GM18499 (cell line): ENCODE measurements around the gene AHRR.

ENCODE experiments used
- ATAC-seq: cut with Tn5 transposase; IDR thresholded peaks from one replicate; pipeline ENCODE4 v1.9.1; 2021; ENCODE audit warnings: moderate number of reproducible peaks; ENCODE audit not compliant: insufficient read depth, unreplicated experiment

Gene AHRR

DNA sequence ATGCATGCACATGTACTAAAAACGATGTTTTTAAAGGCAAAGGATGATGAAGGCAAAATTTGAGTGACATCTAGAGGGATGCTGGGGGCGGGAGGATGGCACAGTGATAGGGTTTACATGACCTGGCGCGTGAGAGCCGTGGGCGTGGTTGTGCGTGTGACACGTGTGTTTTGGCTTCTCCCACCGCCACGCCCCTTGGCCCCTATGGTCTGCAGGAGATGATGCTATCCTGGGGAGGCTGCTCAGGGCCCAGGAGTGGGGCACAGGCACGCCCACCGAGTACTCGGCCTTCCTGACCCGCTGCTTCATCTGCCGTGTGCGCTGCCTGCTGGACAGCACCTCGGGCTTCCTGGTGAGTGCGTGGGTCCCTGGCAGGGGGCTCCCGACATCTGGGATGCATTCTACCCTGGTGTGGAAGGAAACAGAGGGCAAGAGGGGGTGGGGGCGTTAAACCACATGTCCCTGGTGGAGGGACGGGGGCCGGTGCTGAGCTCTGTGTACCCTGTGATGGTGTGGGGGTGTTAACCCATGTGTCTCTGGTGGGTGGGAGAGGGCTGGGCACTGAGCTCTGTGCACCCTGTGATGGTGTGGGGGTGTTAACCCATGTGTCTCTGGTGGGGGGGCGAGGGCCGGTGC lies 102.2 kb downstream of the AHRR start:
- ATAC-seq: no peak

GRCh38 chr5:424301-425110 lies 103.0 kb downstream of the AHRR start:
- ATAC-seq: peak; percentile 91

DNA sequence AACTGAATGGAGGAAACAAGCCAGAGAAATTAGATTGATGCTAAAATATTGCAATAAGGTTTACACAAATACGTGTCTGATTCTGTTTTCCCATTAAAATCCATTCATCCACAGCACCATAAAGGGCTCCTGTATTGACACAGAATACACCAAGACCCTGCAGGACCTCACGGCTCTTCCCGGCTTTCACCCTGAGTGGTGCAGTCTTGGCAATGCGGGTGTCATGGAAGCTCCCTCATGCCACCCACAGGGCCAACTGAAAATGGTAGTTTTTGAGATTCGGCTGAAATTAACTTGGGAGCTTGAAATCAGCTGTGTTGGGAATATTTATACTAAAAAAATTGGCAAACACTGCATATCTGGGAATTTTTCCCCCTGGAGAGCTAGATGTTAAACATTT lies 104.2 kb downstream of the AHRR start:
- no peak for ATAC-seq

GRCh38 chr5:426392-426976 lies 105.0 kb downstream of the AHRR start:
- no peak for ATAC-seq

- ATAC-seq: no peak
Observed at GRCh38 chr5:427415-428087, 106.0 kb downstream of the AHRR start.

DNA sequence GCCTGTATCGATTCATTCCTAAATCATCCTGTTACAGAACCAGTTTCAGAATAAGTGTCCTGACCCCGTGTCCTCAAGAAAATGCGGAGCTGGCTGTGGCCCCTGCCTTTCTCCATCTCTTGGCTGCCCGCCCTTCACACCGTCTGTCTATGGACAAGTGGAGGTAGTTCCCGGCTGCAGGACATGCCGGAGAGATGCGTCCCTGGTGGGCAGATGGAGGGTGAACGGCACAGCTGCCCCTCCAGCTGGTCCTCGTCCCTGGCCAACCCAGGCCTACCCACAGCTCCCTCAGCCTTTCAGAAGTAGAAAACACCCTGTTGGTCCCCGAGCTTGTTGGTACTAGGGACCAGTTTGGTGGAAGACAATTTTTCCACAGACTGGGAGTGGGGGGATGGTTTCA lies 106.7 kb downstream of the AHRR start:
- ATAC-seq: no peak

- no peak for ATAC-seq
Observed at GRCh38 chr5:428754-429452, 107.4 kb downstream of the AHRR start.

DNA sequence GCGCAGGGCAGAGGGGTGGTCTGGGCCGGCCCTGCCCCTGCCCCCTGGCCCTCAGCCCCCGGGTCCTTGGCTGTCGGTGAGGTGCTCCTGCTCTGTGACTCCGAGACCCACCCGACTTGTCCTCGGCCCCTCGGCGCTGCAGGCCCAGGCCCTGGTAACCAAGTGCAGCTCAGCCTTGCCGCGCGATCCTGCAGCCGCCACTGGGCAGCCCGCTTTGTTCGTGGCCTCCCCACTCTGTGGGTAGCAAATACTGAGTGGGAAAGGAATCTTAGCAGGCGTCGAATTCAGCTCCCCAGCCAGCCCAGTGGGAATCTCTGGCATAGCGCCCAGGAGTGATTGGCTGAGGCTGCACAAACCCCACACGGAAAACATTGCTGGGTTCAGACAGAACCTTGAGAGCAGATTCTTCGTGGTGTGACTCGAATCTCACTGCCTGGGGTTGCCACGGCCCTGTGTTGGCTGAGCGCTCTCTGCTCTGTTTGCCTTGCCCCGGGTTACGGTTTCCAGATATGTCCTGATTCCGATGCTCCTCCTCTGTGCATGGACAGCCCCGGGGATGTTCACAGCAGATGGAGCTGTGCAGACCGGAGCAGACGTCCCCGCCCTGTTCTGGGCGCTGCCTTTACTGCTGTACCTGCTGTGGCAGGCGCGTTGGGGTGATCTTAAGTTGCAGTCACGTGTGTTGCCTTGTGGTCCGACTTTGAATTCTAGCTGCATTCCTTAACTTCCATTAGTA lies 108.1 kb downstream of the AHRR start:
- no peak for ATAC-seq

DNA sequence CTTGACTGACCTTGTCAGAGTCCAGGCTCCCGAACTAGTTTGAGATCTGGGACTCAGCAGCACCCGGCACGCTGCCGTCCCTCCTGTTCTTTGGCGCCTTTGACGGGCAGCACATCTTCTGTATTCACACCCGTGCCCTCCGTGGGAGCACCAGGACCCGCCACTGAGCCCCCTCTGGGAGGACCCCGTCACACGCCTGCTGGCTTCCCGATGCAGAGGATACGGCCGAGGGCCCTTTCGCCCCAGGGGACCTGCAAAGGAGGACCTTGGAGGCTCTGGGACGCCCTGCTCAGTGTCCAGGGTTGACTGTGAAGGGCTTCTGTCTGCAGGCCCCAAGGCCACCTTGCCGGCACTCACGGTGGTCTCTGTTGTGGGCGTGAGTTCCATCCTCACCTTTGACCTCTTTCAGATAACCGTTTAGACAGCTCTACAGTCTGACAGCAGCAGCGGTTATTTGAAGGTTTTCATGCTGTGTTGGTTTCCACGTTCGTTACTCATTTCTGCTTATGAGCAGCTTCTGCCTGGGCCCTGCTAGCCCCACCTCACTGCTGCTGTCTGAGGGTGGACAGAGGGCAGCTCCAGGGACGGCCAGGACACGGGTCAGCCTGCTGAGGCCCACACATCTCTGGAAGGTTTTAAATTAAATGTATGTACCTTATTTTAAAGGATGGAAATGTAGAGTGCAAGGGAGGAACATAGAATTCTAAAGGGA lies 108.9 kb downstream of the AHRR start:
- no peak for ATAC-seq

- no peak for ATAC-seq
Observed at GRCh38 chr5:431001-431710, 109.6 kb downstream of the AHRR start.

DNA sequence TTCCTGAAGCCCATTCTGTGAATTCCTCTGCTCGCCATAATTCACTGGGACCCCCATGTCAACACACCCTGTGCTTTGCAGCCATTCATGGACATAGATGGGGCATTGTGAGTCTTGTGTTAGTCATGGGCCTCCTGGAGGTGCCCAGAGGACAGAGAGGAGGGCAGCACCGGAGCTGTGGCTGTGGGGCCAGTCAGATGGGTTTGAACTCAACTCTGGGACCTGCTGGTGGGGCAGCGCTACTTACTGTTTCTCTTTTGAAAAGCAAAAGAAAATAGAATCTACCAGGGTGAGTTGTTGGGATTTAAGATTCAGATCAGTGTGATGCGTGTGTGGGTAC lies 110.2 kb downstream of the AHRR start:
- ATAC-seq: no peak

DNA sequence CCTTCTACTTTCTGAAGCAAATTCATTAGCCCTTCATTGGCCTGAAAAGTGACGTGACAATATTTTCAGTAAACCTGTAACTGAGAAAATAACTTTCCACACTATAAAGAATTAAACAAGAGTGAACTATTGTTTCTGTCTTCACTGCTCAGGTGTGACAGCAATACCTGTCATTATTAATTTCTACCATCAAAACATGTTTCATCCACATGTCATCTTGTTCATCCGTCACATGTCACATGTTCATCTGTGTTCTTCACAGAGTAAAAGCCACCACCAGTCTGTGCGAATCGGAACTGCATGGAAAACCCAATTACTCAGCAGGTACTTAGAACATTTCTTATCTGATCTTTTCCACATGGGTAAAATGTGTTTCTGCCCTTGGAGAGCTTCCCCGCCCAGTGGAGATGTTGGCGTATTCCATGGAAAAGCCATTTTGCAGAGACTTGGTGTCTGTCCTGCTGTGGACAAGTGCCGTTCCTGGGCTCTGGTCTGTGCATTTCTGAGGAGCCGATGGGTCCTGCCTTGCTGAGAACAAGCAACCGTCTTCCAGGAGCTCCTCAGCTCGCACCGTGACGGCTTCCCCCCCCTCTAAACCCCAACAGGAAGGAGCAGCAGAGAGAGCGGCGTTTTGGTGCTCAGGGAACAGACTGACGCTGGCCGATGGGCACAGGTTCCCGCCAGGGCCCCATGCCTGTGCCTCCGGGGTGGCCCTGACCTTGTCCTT lies 110.8 kb downstream of the AHRR start:
- ATAC-seq: no peak

- ATAC-seq: no peak
Observed at GRCh38 chr5:432928-433791, 111.6 kb downstream of the AHRR start.

GRCh38 chr5:433836-434235 lies 112.3 kb downstream of the AHRR start:
- ATAC-seq: no peak

DNA sequence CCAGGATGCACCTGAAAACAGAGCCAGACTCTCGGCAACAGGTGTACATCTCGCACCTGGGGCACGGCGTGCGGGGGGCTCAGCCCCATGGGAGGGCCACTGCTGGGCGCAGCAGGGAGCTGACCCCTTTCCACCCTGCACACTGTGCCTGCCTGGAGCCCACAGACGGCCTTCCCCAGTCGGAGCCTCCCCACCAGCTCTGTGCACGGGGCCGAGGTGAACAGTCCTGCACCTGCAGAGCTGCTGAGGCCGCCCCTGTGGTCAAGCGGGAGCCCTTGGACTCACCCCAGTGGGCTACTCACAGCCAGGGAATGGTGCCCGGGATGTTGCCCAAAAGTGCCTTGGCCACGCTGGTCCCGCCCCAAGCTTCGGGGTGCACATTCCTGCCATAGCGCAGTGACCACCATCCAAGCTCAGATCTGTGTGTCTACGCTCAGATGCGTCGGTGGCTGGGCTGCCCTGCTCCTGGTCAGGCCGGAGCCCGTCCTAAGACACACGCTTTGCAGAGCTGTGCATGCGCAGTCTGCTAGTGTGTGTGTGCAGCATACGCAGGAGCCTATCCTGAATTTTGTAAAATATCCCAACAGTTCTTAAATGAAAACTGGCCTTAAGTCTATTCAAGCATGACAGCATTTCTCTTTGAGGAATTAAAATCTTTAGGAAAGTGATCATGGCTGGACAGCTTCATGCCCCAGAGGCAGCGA lies 113.1 kb downstream of the AHRR start:
- no peak for ATAC-seq

DNA sequence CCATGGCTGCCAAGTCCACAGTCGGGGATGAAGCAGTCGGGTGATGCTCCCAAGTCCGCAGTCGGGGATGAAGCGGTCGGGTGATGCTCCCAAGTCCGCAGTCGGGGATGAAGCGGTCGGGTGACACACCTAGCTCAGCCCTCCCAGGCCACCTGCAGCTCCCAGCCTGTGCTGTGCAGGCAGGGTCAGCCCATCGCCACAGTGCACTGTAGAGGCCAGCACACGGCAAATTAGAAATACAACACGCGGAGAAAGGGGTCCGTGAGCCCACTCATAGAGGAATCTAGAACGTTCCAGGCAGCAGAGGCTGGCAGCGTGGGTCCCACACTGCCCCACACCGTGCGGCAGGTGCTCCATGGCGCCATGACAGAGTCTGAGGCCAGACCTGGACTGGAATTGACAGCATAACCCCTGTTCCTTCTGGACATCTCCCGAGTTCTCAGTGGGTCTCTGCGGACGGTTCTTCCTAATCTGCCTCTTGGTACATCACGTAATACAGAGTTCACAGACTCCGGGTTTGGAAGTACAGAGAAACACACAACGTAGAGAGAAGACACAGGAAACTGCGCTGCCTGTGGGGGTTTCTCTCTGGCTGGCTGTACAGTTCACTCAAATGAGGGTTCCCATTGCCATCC lies 113.8 kb downstream of the AHRR start:
- ATAC-seq: no peak
